Retinal pigment epithelial cell (primary cell): ENCODE measurements around the gene ZNF750.
A peak's percentile ranks its signal among the peaks of the same experiment; 100 is the strongest.

Source experiments
- DNase-seq: peaks from one replicate; pipeline ENCODE4 v3.0.0-alpha.2; 2010; ENCODE audit warnings: low read depth
- H3K4me3 ChIP-seq: 2 replicates; pipeline ENCODE4 v1.5.1; 2011; ENCODE audit warnings: mild to moderate bottlenecking, low read length, control low read depth, moderate library complexity
- CTCF ChIP-seq: conservative IDR thresholded peaks from 2 replicates; pipeline ENCODE4 v1.5.1; 2011; ENCODE audit warnings: low read depth, low read length, control low read depth, inconsistent platforms

Gene ZNF750

GRCh38 chr17:82799591-82799990, 40.2 kb downstream of the ZNF750 start:
- no peak for DNase-seq

DNA sequence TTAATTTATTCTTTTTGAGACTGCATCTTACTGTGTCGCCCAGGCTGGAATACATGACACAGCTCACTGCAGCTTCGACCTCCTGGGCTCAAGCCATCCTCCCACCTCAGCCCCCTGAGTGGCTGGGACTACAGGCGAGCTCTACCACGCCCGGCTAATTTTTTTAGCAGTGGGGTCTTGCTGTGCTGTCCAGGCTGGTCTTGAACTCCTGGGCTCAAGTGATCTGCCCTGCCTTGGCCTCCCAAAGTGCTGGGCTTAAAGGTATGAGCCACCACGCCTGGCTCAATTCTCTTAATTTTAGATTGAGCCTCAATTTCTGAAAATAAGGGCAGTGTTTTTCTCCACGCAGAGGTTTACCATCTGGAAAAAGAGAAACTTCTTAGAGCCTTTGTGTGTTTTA, 41.1 kb downstream of the ZNF750 start:
- DNase-seq, result no peak
- no peak overlapping the region for H3K4me3 ChIP-seq
- no peak for TF ChIP-seq CTCF

More at GRCh38 chr17:82799591-82799990, 40.2 kb downstream of the ZNF750 start:
- TF ChIP-seq CTCF, result no peak
- no peak overlapping the region for H3K4me3 ChIP-seq

DNA sequence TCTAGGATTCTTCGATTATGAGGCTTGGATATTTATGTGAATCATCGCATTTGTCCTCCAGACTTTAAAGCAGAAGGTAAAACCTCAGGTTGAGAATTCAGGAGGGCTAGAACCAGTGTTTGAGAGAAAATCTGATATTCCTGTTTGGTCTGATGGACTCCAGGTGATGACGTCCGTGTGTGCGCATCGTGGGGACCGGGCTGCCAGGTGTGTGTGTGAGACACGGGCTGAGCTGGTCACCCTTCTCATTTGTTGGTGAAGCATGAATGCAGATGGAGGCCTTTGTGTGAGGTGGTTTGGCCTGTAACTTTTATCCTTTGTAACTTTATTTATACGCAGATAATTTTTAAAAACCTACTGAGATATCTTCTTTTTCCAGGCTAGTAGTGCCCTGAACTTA, 42.8 kb downstream of the ZNF750 start:
- no peak overlapping the region for H3K4me3 ChIP-seq
- no peak for DNase-seq

GRCh38 chr17:82795615-82796014, 44.2 kb downstream of the ZNF750 start:
- no peak for TF ChIP-seq CTCF
- DNase-seq, result no peak

More for the DNA sequence above, 42.8 kb downstream of the ZNF750 start:
- TF ChIP-seq CTCF, result no peak

DNA sequence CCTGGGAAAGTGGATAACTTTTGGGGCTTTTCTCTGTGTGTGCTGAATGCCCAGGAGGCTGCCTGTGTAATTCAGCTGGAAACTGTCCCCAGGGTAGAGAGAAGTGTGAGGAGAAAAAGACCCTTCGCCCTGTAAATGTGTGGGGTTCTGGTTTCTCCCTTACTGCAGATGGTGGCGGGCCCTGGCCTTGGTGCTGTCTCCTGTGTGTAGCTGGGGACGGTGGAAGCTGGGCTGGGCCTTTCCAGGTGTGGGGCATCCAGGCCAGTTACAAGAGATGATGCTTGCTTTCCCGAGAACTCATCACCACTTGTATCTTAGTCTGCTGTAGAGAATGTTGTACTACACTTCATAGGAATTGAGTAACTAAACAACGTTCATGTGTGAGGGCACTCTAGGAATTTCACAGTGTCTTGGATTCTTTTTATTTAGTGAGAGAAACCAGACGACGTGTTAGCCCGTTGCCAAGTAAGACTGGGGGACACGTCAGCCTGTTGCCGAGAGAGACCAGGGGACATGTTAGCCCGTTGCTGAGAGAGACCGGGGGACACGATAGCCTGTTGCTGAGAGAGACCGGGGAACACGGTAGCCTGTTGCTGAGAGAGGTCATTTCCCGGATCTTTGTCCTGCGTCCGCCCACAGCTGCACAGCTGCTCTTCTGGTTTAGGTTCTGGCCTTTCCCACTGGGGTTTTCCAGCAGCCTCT, 44.9 kb downstream of the ZNF750 start:
- no peak overlapping the region for H3K4me3 ChIP-seq

More at GRCh38 chr17:82795615-82796014, 44.2 kb downstream of the ZNF750 start:
- no peak overlapping the region for H3K4me3 ChIP-seq

DNA sequence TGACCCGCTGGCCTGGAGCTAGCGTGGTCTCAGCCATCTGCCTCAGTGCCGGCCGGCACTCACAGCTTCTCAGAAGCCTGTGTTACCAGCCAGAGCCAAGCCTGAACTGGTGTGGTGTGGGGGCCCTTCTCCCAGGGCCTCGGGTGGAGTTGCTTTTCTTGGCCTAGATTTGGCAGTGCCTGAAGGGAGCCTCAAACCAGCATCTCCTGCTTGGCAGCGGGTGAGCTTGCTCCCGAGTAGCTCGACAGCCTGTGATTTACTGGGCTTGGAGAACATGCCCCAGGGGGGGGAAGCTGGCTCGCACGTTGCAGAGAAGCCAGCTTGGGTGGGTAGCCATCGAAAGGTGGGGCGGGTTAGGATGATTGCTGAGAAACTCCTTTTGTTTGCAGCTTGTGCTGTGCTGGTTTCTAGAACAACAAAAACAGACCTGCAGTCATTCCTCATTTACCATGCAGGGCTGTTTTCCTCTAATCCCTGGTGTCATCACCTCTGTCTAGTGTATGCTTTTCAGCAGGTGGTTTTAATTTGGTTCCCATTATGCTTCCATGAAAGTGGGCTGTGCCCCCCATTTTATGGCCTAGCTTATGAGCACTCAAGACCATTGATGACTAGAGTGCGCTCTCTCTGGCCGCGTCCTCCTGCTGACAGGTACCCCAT, 45.7 kb downstream of the ZNF750 start:
- TF ChIP-seq CTCF, result no peak
- no peak for DNase-seq
- no peak overlapping the region for H3K4me3 ChIP-seq

More for the DNA sequence above, 44.9 kb downstream of the ZNF750 start:
- no peak for DNase-seq
- TF ChIP-seq CTCF, result no peak

DNA sequence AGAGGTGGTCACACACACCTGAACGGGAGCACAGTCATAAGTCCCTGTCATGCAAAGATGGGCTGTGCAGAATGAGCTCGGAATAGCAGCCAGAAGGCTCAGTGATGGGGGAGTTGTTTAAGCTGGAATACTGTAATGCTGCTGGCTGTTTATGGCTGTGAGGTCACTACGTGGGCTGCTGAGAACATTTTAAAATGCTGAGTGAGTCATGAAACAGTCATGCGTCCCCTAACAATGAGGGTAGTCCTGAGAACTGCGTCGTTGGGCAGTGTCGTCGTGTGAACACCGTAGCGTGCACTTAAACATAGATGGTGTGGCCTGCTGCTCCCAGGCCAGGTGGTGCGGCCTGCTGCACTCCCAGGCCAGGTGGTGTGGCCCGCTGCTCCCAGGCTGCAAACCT, 48.3 kb downstream of the ZNF750 start:
- no peak for TF ChIP-seq CTCF
- DNase-seq, result peak; percentile 81

More for the DNA sequence above, 48.3 kb downstream of the ZNF750 start:
- H3K4me3 ChIP-seq, result no peak overlapping the region
